Tibial nerve (tissue), 4 donors: ENCODE results near the gene PNRC1. TPM values are rescaled to one million over a fixed set of nuclear protein-coding genes. Genes with fewer than 3 reads are reported as not detected.
"Not testable (repeated sequence)": the region's sequence is repeated elsewhere in the genome, so short reads cannot be mapped to it uniquely, and the experiment has no call there.

ENCODE experiments used
- DNase-seq, 2 donors: peaks; one replicate each; pipeline ENCODE4 v3.0.0-alpha.2; 2019; ENCODE audit warnings: low spot score in 2 of 2
- H3K27ac ChIP-seq, 4 donors: fragments of 200-600 bp; sonication (generic) in 3 of 4; one replicate each; pipeline ENCODE4 v1.5.1; 2017 to 2019; ENCODE audit warnings: mild to moderate bottlenecking in 1 of 4
- H3K27me3 ChIP-seq, 2 donors: fragments of 200-600 bp; sonication (generic) in 1 of 2; one replicate each; pipeline versions ENCODE4 v1.5.1 to v1.6.0; 2017 to 2019
- H3K36me3 ChIP-seq, 3 donors: fragments of 200-600 bp; sonication (generic); one replicate each; pipeline ENCODE4 v1.5.1; 2018 to 2019
- H3K4me1 ChIP-seq, 4 donors: fragments of 200-600 bp; sonication (generic) in 3 of 4; one replicate each; pipeline ENCODE4 v1.5.1; 2017 to 2019
- H3K4me3 ChIP-seq, 4 donors: fragments of 200-600 bp; sonication (generic) in 3 of 4; one replicate each; pipeline ENCODE4 v1.5.1; 2017 to 2019; ENCODE audit warnings: mild to moderate bottlenecking in 1 of 4, moderate library complexity in 1 of 4
- H3K9me3 ChIP-seq, 4 donors: fragments of 200-600 bp; sonication (generic) in 3 of 4; one replicate each; pipeline ENCODE4 v1.5.1; 2017 to 2019
- CTCF ChIP-seq, 5 experiments: fragments of 200-600 bp in 3 of 5; fragments of 450-650 bp in 2 of 5; sonication (generic) in 3 of 5; IDR thresholded peaks; one replicate each; pipeline ENCODE4 v1.5.1; 2016 to 2019; ENCODE audit warnings: antibody characterized with exemption in 5 of 5, mild to moderate bottlenecking in 3 of 5, moderate library complexity in 2 of 5
- EP300 ChIP-seq, 2 donors: sonication (generic); formaldehyde crosslinking; IDR thresholded peaks; one replicate each; pipeline ENCODE4 v1.6.1; 2017; ENCODE audit warnings: antibody characterized with exemption in 2 of 2, mild to moderate bottlenecking in 1 of 2
- POLR2A ChIP-seq, 2 donors: fragments of 450-650 bp; IDR thresholded peaks; one replicate each; pipeline ENCODE4 v1.6.1; 2017; ENCODE audit warnings: antibody characterized with exemption in 2 of 2, mild to moderate bottlenecking in 2 of 2, moderate library complexity in 2 of 2
- WGBS, 2 donors: methylation state at CpG; one replicate each; pipeline ENCODE4 v1.1.5; 2018; 5-methylcytosine and 5-hydroxymethylcytosine counted together
- total RNA-seq, 4 donors: library from RNA; depleted of rRNA; stranded (reverse); fragments of >200 nt; gene quantifications; one replicate each; pipeline ENCODE4 v1.1.0, GENCODE V29; 2016

PNRC1 gene
- total RNA-seq, 4 donors from 2014 or later: 220 to 264 (median 247) TPM

GRCh38 chr6:89117211-89118108 lies 36.9 kb downstream of the PNRC1 start, which contains the start of gene SRSF12:
Gene SRSF12 (minus strand): TSS chr6:89118071. CDS start chr6:89117887, 184 bp downstream.
- TF ChIP-seq EP300 (IDR thresholded peaks at IDR 0.05): no peak
- peak in 1 of 5 experiments; percentile 25 for TF ChIP-seq CTCF (IDR thresholded peaks at IDR 0.05)
- no peak for TF ChIP-seq POLR2A (IDR thresholded peaks at IDR 0.05)
- peak within 1 kb of the TSS; percentile 59 to 75 (median 64) for H3K4me3 ChIP-seq
- peaks cover 0 to 15% (median 7%) of the 10 kb centered on the region in 4 donors for H3K4me1 ChIP-seq
- no peaks in the 10 kb centered on the region for H3K27me3 ChIP-seq
- no peaks in the 10 kb centered on the region for H3K9me3 ChIP-seq
- H3K27ac ChIP-seq: peak within 1 kb of the TSS in 2 of 4 donors; percentile 2 to 66
- no peak for DNase-seq
- H3K36me3 ChIP-seq: peaks cover 0 to 5% (median 0%) of the 10 kb centered on the region in 3 donors
- 1% methylated on average over 16 to 41 of the region's 106 CpGs for WGBS, 2 donors

DNA sequence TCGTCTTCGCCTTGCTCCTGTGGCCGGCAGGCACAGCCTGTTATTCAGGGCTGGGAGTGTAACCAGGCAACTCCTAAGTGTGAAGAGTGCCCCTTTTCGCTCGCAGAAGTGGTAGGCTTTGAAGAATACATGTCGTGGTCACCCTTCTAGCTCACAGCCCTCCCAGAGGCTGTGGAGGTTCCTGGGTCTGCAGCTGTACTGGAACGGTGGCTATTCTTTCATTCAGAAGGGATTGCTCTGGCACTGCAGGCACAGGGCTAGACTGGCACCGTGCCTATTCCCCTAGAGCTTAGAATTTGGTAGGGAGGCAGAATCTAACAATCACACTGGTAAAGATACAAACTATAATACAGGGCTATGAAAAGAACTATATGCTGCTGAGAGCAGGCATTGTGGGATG lies 38.4 kb downstream of the PNRC1 start:
- no peaks in the 10 kb centered on the region for H3K27me3 ChIP-seq
- no peak for DNase-seq
- no peak overlapping the region for H3K27ac ChIP-seq
- peaks cover 0 to 15% (median 7%) of the 10 kb centered on the region in 4 donors for H3K4me1 ChIP-seq
- no peak overlapping the region for H3K4me3 ChIP-seq
- H3K36me3 ChIP-seq: peaks cover 0 to 5% (median 0%) of the 10 kb centered on the region in 3 donors
- no peak for TF ChIP-seq EP300 (IDR thresholded peaks at IDR 0.05)
- TF ChIP-seq POLR2A (IDR thresholded peaks at IDR 0.05): no peak
- no peak for TF ChIP-seq CTCF (IDR thresholded peaks at IDR 0.05)
- H3K9me3 ChIP-seq: no peaks in the 10 kb centered on the region
- WGBS, 2 donors: 78 to 80% methylated on average over 8 of the region's 8 CpGs

- Histone ChIP-seq H3K4me3 (no peak overlapping the region), H3K4me1 (peaks cover 0 to 15% (median 7%) of the 10 kb centered on the region in 4 donors), H3K27ac (no peak overlapping the region), H3K9me3 (no peaks in the 10 kb centered on the region), H3K27me3 (no peaks in the 10 kb centered on the region), H3K36me3 (no peaks in the 10 kb centered on the region)
- 92 to 96% methylated on average over 4 of the region's 4 CpGs for WGBS, 2 donors
- DNase-seq: no peak
- no peak for TF ChIP-seq CTCF (IDR thresholded peaks at IDR 0.05)
- TF ChIP-seq EP300 (IDR thresholded peaks at IDR 0.05): no peak
- TF ChIP-seq POLR2A (IDR thresholded peaks at IDR 0.05): no peak
These were observed 39.8 kb downstream of the PNRC1 start for GRCh38 chr6:89120371-89120770.

DNA sequence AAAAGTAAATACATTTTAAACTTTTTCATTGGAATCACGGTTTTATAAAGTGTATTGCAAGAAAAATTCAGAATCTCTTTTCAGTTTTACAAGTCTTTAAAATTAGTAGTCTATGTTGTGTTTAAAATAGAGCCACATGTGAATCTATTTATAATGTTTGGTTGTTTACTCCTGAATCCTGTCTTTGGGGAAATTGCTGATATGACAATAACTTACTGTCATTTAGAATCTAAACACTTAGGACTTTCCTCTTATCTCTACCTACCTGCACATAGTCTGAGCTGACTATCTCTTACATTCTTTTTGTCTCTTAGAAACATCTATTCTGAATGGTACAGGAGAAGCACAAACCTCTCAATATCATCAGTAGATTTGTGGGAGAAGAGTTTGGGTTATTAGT lies 41.4 kb downstream of the PNRC1 start:
- Histone ChIP-seq H3K4me1 (peaks cover 0 to 13% (median 3%) of the 10 kb centered on the region in 4 donors), H3K4me3 (no peak overlapping the region), H3K9me3 (no peaks in the 10 kb centered on the region), H3K27me3 (no peaks in the 10 kb centered on the region), H3K36me3 (no peaks in the 10 kb centered on the region), H3K27ac (no peak overlapping the region)
- WGBS, 2 donors: 80 to 85% methylated on average over 1 of the region's 1 CpG
- DNase-seq: no peak
- TF ChIP-seq POLR2A (IDR thresholded peaks at IDR 0.05) (no peak), CTCF (IDR thresholded peaks at IDR 0.05) (no peak), EP300 (IDR thresholded peaks at IDR 0.05) (no peak)

DNA sequence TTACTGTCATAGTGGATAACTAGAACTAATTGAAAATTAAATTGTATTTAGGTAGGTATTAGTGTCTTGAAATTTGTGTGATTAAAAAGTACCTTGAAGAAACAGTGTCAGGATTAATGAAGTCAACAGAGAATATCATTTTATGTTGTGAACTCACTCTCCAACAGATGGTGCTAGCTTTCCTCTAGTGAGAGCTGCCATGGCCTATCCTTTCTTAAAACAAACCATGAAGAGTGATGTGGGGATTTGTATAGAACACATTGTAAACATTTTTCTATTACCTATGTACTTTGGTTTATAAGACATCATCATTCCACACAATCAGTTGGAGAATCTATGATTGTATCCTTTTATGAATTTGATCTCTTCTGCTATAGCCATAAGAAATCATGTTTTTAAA lies 42.1 kb downstream of the PNRC1 start:
- Histone ChIP-seq H3K36me3 (no peaks in the 10 kb centered on the region), H3K9me3 (peaks cover 0 to 4% (median 0%) of the 10 kb centered on the region in 4 donors), H3K27ac (no peak overlapping the region), H3K4me3 (no peak overlapping the region), H3K4me1 (peaks cover 0 to 10% (median 0%) of the 10 kb centered on the region in 4 donors), H3K27me3 (no peaks in the 10 kb centered on the region)
- DNase-seq: no peak
- TF ChIP-seq POLR2A (IDR thresholded peaks at IDR 0.05): no peak
- TF ChIP-seq CTCF (IDR thresholded peaks at IDR 0.05): peak in 3 of 5 experiments; percentile 25 to 44 (median 37)
- no peak for TF ChIP-seq EP300 (IDR thresholded peaks at IDR 0.05)

DNA sequence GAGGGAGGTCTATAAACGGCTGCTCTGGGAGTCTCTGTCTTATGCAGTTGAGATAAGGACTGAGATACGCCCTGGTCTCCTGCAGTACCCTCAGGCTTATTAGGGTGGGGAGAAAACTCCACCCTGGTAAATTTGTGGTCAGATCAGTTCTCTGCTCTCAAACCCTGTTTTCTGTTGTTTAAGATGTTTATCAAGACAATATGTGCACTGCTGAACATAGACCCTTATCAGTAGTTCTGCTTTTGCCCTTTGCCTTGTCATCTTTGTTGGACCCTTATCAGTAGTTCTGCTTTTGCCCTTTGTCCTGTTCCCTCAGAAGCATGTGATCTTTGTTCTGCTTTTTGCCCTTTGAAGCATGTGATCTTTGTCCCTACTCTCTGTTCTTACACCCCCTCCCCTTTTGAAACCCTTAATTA lies 47.7 kb downstream of the PNRC1 start:
- not testable (repeated sequence) for DNase-seq, H3K36me3 ChIP-seq, H3K4me1 ChIP-seq, H3K4me3 ChIP-seq, H3K27ac ChIP-seq, H3K27me3 ChIP-seq
- WGBS, 2 donors: 87 to 90% methylated on average over 2 of the region's 2 CpGs
- peaks cover 0 to 20% (median 0%) of the 10 kb centered on the region in 4 donors for H3K9me3 ChIP-seq
